IMR-90 (cell line): Measurements from ENCODE around the gene MRPL32. TPM values are rescaled to one million over a fixed set of nuclear protein-coding genes. Genes with fewer than 3 reads are reported as not detected.

Experiments
- ATAC-seq: fragments of 200-7000 bp; cut with Tn5 transposase; 2 replicates; pipeline ENCODE4 v1.9.1; 2020; ENCODE audit warnings: low read depth, mild to moderate bottlenecking, moderate library complexity
- BruUV-seq: library from RNA; stranded (reverse); fragments of 400-500 nt; replicated peaks from 2 replicates; lab custom pipeline; 2021; lab: Mats Ljungman, UMichigan
- CTCF ChIA-PET: fragments of 300-600 bp; formaldehyde crosslinking; extraction: SDS; loops from one replicate; lab custom pipeline; 2021; ENCODE audit warnings: antibody characterized with exemption; lab: Yijun Ruan, JAX
- POLR2A ChIA-PET: fragments of 300-600 bp; sonication (Branson Sonifier 250); formaldehyde crosslinking; loops from one replicate; lab custom pipeline; 2022; ENCODE audit warnings: antibody characterized with exemption; ENCODE audit not compliant: unreplicated experiment; lab: Charles Lee
- DNase-seq: peaks from one replicate; pipeline ENCODE4 v3.0.0; 2013
- H2AFZ ChIP-seq: replicated peaks from 2 replicates; pipeline ENCODE3; 2013; ENCODE audit warnings: low read length, mild to moderate bottlenecking; ENCODE audit not compliant: poor library complexity
- H2AK5ac ChIP-seq: 2 replicates; pipeline ENCODE4 v1.6.1; 2013; ENCODE audit warnings: low read depth, low read length, inconsistent platforms
- H2AK9ac ChIP-seq: replicated peaks from 2 replicates; pipeline ENCODE3; 2013; ENCODE audit warnings: mild to moderate bottlenecking, low read depth, low read length, moderate library complexity; ENCODE audit not compliant: poor library complexity
- H2BK120ac ChIP-seq: 2 replicates; pipeline ENCODE4 v1.6.1; 2013; ENCODE audit warnings: low read depth, low read length, inconsistent platforms
- H2BK15ac ChIP-seq: 3 replicates; pipeline ENCODE4 v1.6.1; 2013; ENCODE audit warnings: low read depth, low read length, inconsistent platforms
- H2BK20ac ChIP-seq: 2 replicates; pipeline ENCODE4 v1.6.1; 2013; ENCODE audit warnings: low read depth, mild to moderate bottlenecking, inconsistent platforms, low read length, moderate library complexity
- H2BK5ac ChIP-seq: 2 replicates; pipeline ENCODE4 v1.6.1; 2013; ENCODE audit warnings: mild to moderate bottlenecking, low read depth, low read length, inconsistent platforms; ENCODE audit not compliant: poor library complexity, severe bottlenecking
- H3K14ac ChIP-seq: replicated peaks from 2 replicates; pipeline ENCODE4 v1.6.1; 2013; ENCODE audit warnings: low read depth, low read length, inconsistent platforms
- H3K18ac ChIP-seq: 2 replicates; pipeline ENCODE4 v1.6.1; 2013; ENCODE audit warnings: low read depth, low read length, control low read depth
- H3K23ac ChIP-seq: 2 replicates; pipeline ENCODE4 v1.6.1; 2013; ENCODE audit warnings: low read depth, low read length, inconsistent platforms
- H3K27ac ChIP-seq: 2 replicates; pipeline ENCODE4 v1.5.1; 2013; ENCODE audit warnings: mild to moderate bottlenecking, control low read depth, low read length; ENCODE audit not compliant: insufficient read depth
- H3K27me3 ChIP-seq: 2 replicates; pipeline ENCODE4 v1.6.1; 2013; ENCODE audit warnings: low read length; ENCODE audit not compliant: control insufficient read depth, insufficient read depth
- H3K36me3 ChIP-seq: 2 replicates; pipeline ENCODE4 v1.6.1; 2013; ENCODE audit warnings: low read length, mixed read lengths; ENCODE audit not compliant: control insufficient read depth, insufficient read depth
- H3K4ac ChIP-seq: 2 replicates; pipeline ENCODE4 v1.6.1; 2013; ENCODE audit warnings: low read depth, low read length, inconsistent platforms
- H3K4me1 ChIP-seq: 2 replicates; pipeline ENCODE4 v1.6.1; 2013; ENCODE audit warnings: low read length, mixed read lengths; ENCODE audit not compliant: control insufficient read depth, insufficient read depth
- H3K4me2 ChIP-seq: 2 replicates; pipeline ENCODE4 v1.6.1; 2013; ENCODE audit warnings: low read depth, mild to moderate bottlenecking, control low read depth, low read length, moderate library complexity
- H3K4me3 ChIP-seq: 2 replicates; pipeline ENCODE4 v1.5.1; 2013; ENCODE audit warnings: low read depth, mild to moderate bottlenecking, control low read depth, low read length, moderate library complexity; ENCODE audit not compliant: insufficient read depth
- H3K56ac ChIP-seq: 2 replicates; pipeline ENCODE4 v1.6.1; 2013; ENCODE audit warnings: low read length, inconsistent platforms; ENCODE audit not compliant: insufficient read depth; ENCODE audit errors: extremely low read depth
- H3K79me1 ChIP-seq, 2 experiments: 2 replicates each; pipeline ENCODE4 v1.6.1; 2013; ENCODE audit warnings: low read length in 2 of 2, inconsistent platforms in 1 of 2, low read depth in 1 of 2
- H3K9ac ChIP-seq: 2 replicates; pipeline ENCODE4 v1.6.1; 2013; ENCODE audit warnings: low read depth, low read length, control low read depth
- H3K9me1 ChIP-seq: 2 replicates; pipeline ENCODE4 v1.6.1; 2013; ENCODE audit warnings: low read length, inconsistent platforms; ENCODE audit not compliant: insufficient read depth
- H3K9me3 ChIP-seq: 2 replicates; pipeline ENCODE4 v1.6.1; 2013; ENCODE audit warnings: low read length; ENCODE audit not compliant: control insufficient read depth, insufficient read depth
- H4K20me1 ChIP-seq: 2 replicates; pipeline ENCODE4 v1.6.1; 2013; ENCODE audit warnings: low read length, inconsistent platforms; ENCODE audit not compliant: insufficient read depth
- H4K5ac ChIP-seq: 2 replicates; pipeline ENCODE4 v1.6.1; 2013; ENCODE audit warnings: mild to moderate bottlenecking, low read depth, low read length, control low read depth
- H4K8ac ChIP-seq, 2 experiments: 2 replicates each; pipeline ENCODE4 v1.6.1; 2013; ENCODE audit warnings: low read depth in 2 of 2, low read length in 2 of 2, control low read depth in 1 of 2, inconsistent platforms in 1 of 2
- H4K91ac ChIP-seq: 2 replicates; pipeline ENCODE4 v1.6.1; 2013; ENCODE audit warnings: low read depth, low read length, inconsistent platforms; ENCODE audit not compliant: insufficient read depth
- BHLHE40 ChIP-seq: fragments of 150-350 bp; IDR thresholded peaks from 2 replicates; pipeline ENCODE4 v1.6.1; 2016; ENCODE audit warnings: mild to moderate bottlenecking, low read depth, low read length
- CEBPB ChIP-seq: IDR thresholded peaks from 2 replicates; pipeline ENCODE4 v1.6.1; 2012; ENCODE audit warnings: low read depth, low read length, improper control_type of control experiment
- FOS ChIP-seq: fragments of 150-350 bp; IDR thresholded peaks from 2 replicates; pipeline ENCODE4 v1.6.1; 2016; ENCODE audit warnings: low read depth, low read length
- MAFK ChIP-seq: IDR thresholded peaks from 2 replicates; pipeline ENCODE4 v1.6.1; 2012; ENCODE audit warnings: low read depth, low read length, improper control_type of control experiment
- MAZ ChIP-seq: IDR thresholded peaks from 2 replicates; pipeline ENCODE4 v1.6.1; 2012; ENCODE audit warnings: low read depth, mild to moderate bottlenecking, low read length, improper control_type of control experiment, moderate library complexity, borderline replicate concordance
- MXI1 ChIP-seq: IDR thresholded peaks from 2 replicates; pipeline ENCODE4 v1.6.1; 2012; ENCODE audit warnings: low read depth, mild to moderate bottlenecking, low read length, moderate library complexity, borderline replicate concordance
- NFE2L2 ChIP-seq: fragments of 150-350 bp; IDR thresholded peaks from 2 replicates; pipeline ENCODE4 v1.6.1; 2016; ENCODE audit warnings: low read depth, mild to moderate bottlenecking, low read length
- POLR2A ChIP-seq: IDR thresholded peaks from 2 replicates; pipeline ENCODE4 v1.6.1; 2012; ENCODE audit warnings: mild to moderate bottlenecking, low read depth, low read length
- RAD21 ChIP-seq: IDR thresholded peaks from 2 replicates; pipeline ENCODE4 v1.6.1; 2012; ENCODE audit warnings: low read length, improper control_type of control experiment
- RCOR1 ChIP-seq: IDR thresholded peaks from 2 replicates; pipeline ENCODE4 v1.6.1; 2012; ENCODE audit warnings: mild to moderate bottlenecking, low read length, improper control_type of control experiment; ENCODE audit not compliant: insufficient replicate concordance
- RFX5 ChIP-seq: IDR thresholded peaks from 2 replicates; pipeline ENCODE4 v1.8.0; 2012; ENCODE audit warnings: low read depth, mild to moderate bottlenecking, low read length, moderate library complexity
- SMC3 ChIP-seq: fragments of 150-350 bp; IDR thresholded peaks from 2 replicates; pipeline ENCODE4 v1.6.1; 2016; ENCODE audit warnings: low read depth, mild to moderate bottlenecking, antibody characterized with exemption, low read length, moderate library complexity
- WGBS, 2 experiments: methylation state at CpG; one replicate each; pipeline versions ENCODE4 v1.1.5 to v1.1.7; 2013; ENCODE audit warnings: missing lambda C conversion rate in 2 of 2; ENCODE audit not compliant: insufficient read length in 1 of 2; ENCODE audit errors: extremely low coverage in 2 of 2; 5-methylcytosine and 5-hydroxymethylcytosine counted together
- dilution Hi-C: fragments of 300-500 bp; cut with HindIII; formaldehyde crosslinking; loops from one replicate; pipeline ENCODE4 v1.14.3; 2018; ENCODE audit warnings: low sequenced_read_pairs; ENCODE audit not compliant: unreplicated experiment
- in situ Hi-C: fragments of 300-500 bp; cut with MboI; formaldehyde crosslinking; loops from 3 replicates; pipeline ENCODE4 v1.14.3; 2019; ENCODE audit warnings: low sequenced_read_pairs, inconsistent platforms, mixed read lengths
- intact Hi-C: fragments of 100-400 bp; cut with micrococcal nuclease; formaldehyde crosslinking; loops from 2 replicates; pipeline ENCODE4 v1.10.0; 2022
- polyA plus RNA-seq, 3 experiments: library from polyadenylated mRNA; depleted of rRNA; stranded (reverse); fragments of >200 nt; gene quantifications; 2 replicates each; pipeline ENCODE4 v1.2.3, GENCODE V29; 2012; ENCODE audit warnings: low replicate concordance in 1 of 3
- total RNA-seq: library from RNA; depleted of rRNA; stranded (reverse); fragments of >200 nt; gene quantifications from 2 replicates; pipeline ENCODE4 v1.2.3, GENCODE V29; 2012
- TF ChIP-seq, protein P1 (sequence below): fragments of 150-350 bp; IDR thresholded peaks from 2 replicates; pipeline ENCODE4 v1.6.1; 2016; ENCODE audit warnings: low read depth, mild to moderate bottlenecking, low read length, moderate library complexity, borderline replicate concordance
- TF ChIP-seq, protein P2 (sequence below): fragments of 150-350 bp; IDR thresholded peaks from 2 replicates; pipeline ENCODE4 v1.6.1; 2017; ENCODE audit warnings: mild to moderate bottlenecking, antibody characterized with exemption, low read length, low read depth
- TF ChIP-seq, protein P3 (sequence below): conservative IDR thresholded peaks from 2 replicates; pipeline ENCODE4 v1.5.1; 2012; ENCODE audit warnings: mild to moderate bottlenecking, low read depth, low read length, improper control_type of control experiment

The MRPL32 gene
- total and polyA plus RNA-seq, 2 of the 4 experiments (the other 2 are of a cell fraction), result 42.3 to 75.3 TPM

DNA sequence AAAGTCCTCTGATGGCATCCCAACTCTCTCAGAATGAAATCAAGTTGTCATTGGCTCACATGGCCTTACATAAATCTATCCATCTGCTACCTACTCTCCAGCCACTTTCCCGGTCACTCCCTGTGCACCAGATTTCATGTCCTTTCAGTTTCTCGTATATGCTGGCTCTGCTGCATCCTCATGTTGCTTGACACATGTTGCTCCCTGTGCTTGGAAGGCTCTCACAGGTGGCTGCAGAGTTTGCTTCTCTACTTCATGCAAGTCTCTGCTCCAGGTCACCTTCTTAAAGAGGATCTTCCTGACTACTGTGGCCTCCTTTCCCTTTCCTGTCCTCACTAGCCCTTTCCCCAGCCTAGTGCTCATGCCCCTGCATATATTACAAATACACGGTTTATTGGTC lies 48.3 kb downstream of the MRPL32 start:
- no peak overlapping the region for H2AFZ ChIP-seq
- H3K56ac ChIP-seq, result no peak overlapping the region
- no peak overlapping the region for H3K27ac ChIP-seq
- 71% methylated on average over 2 of the region's 3 CpGs; no CpG with 5 or more reads in 1 of the 2 experiments for WGBS, 2 experiments
- H3K9me1 ChIP-seq, result no peaks in the 10 kb centered on the region
- H3K4me3 ChIP-seq, result no peak overlapping the region
- H3K27me3 ChIP-seq, result peaks cover 4% of the 10 kb centered on the region; the same call in 1 of the 2 replicates
- H4K91ac ChIP-seq, result no peak overlapping the region
- ATAC-seq, result no peak
- no peak for DNase-seq
- no peak overlapping the region for H2AK5ac ChIP-seq
- TF ChIP-seq RFX5 (no peak), RAD21 (no peak), SMC3 (no peak), MAZ (no peak), CEBPB (no peak), FOS (no peak), POLR2A (no peak), MAFK (no peak), MXI1 (no peak), NFE2L2 (no peak), BHLHE40 (no peak), RCOR1 (no peak)
- TF ChIP-seq, protein P1, sequence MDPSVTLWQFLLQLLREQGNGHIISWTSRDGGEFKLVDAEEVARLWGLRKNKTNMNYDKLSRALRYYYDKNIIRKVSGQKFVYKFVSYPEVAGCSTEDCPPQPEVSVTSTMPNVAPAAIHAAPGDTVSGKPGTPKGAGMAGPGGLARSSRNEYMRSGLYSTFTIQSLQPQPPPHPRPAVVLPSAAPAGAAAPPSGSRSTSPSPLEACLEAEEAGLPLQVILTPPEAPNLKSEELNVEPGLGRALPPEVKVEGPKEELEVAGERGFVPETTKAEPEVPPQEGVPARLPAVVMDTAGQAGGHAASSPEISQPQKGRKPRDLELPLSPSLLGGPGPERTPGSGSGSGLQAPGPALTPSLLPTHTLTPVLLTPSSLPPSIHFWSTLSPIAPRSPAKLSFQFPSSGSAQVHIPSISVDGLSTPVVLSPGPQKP, result no peak
- TF ChIP-seq, protein P2, sequence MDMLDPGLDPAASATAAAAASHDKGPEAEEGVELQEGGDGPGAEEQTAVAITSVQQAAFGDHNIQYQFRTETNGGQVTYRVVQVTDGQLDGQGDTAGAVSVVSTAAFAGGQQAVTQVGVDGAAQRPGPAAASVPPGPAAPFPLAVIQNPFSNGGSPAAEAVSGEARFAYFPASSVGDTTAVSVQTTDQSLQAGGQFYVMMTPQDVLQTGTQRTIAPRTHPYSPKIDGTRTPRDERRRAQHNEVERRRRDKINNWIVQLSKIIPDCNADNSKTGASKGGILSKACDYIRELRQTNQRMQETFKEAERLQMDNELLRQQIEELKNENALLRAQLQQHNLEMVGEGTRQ, result no peak
- TF ChIP-seq, protein P3, sequence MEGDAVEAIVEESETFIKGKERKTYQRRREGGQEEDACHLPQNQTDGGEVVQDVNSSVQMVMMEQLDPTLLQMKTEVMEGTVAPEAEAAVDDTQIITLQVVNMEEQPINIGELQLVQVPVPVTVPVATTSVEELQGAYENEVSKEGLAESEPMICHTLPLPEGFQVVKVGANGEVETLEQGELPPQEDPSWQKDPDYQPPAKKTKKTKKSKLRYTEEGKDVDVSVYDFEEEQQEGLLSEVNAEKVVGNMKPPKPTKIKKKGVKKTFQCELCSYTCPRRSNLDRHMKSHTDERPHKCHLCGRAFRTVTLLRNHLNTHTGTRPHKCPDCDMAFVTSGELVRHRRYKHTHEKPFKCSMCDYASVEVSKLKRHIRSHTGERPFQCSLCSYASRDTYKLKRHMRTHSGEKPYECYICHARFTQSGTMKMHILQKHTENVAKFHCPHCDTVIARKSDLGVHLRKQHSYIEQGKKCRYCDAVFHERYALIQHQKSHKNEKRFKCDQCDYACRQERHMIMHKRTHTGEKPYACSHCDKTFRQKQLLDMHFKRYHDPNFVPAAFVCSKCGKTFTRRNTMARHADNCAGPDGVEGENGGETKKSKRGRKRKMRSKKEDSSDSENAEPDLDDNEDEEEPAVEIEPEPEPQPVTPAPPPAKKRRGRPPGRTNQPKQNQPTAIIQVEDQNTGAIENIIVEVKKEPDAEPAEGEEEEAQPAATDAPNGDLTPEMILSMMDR, result no peak
- in situ Hi-C loops (no loop called here), dilution Hi-C loops (no loop called here), intact Hi-C loops (no loop called here)
- H3K18ac ChIP-seq, result no peak overlapping the region
- H3K9me3 ChIP-seq, result no peaks in the 10 kb centered on the region
- no peaks in the 10 kb centered on the region for H3K4me1 ChIP-seq
- ChIA-PET POLR2A (no interaction called here), CTCF (no interaction called here)
- H3K4ac ChIP-seq, result no peak overlapping the region
- no peak overlapping the region for H4K8ac ChIP-seq
- no TSS peak for BruUV-seq
- no peak overlapping the region for H2BK20ac ChIP-seq
- H2BK5ac ChIP-seq, result no peak overlapping the region
- no peak overlapping the region for H4K5ac ChIP-seq
- no peak overlapping the region for H2BK15ac ChIP-seq
- no peak overlapping the region for H3K4me2 ChIP-seq
- H3K23ac ChIP-seq, result no peak overlapping the region
- no peak overlapping the region for H2AK9ac ChIP-seq
- no peaks in the 10 kb centered on the region for H4K20me1 ChIP-seq
- no peaks in the 10 kb centered on the region for H3K36me3 ChIP-seq
- no peaks in the 10 kb centered on the region for H3K79me1 ChIP-seq
- H3K14ac ChIP-seq, result no peak overlapping the region
- no peak overlapping the region for H3K9ac ChIP-seq
- H2BK120ac ChIP-seq, result no peak overlapping the region
